Measurements from ENCODE around the gene MORN1.

DNA sequence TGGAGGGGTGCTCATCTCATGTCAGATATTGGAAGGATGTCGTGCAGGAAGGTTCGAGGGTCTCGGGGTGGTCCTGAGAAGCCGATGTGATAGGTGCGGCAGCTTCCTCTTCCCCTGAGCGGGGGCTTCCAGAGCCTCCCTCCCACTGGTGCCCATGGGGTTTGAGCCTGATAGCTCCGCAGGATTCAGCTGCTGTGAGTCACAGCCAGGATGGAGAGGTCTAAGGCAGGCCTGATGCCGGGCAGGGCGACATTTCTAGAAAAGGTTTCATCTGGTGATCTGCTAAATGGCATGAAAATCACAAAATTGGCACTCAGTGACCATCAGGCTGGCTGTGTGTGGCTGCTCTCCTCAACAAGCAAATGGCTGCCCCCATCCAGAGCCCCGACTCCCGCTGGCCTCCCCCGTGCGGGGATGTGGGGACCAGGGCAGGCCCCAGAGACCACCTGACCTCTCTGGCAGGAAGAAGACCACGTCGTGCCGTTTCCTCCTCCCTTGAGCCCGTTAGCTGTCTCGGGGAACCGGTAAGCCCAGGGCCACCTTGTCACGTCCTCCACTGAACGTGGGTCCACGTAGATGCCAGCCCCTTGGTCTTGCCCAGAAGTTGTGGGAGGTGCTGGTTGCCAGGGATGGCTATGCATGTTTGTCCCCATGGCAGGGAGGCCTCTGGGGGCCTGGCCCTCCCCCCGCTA, 97.2 kb downstream of the MORN1 start:
- TF ChIP-seq, protein P1, sequence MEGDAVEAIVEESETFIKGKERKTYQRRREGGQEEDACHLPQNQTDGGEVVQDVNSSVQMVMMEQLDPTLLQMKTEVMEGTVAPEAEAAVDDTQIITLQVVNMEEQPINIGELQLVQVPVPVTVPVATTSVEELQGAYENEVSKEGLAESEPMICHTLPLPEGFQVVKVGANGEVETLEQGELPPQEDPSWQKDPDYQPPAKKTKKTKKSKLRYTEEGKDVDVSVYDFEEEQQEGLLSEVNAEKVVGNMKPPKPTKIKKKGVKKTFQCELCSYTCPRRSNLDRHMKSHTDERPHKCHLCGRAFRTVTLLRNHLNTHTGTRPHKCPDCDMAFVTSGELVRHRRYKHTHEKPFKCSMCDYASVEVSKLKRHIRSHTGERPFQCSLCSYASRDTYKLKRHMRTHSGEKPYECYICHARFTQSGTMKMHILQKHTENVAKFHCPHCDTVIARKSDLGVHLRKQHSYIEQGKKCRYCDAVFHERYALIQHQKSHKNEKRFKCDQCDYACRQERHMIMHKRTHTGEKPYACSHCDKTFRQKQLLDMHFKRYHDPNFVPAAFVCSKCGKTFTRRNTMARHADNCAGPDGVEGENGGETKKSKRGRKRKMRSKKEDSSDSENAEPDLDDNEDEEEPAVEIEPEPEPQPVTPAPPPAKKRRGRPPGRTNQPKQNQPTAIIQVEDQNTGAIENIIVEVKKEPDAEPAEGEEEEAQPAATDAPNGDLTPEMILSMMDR (optimal IDR thresholded peaks at IDR 0.05 in 1 of 3, IDR thresholded peaks at IDR 0.05 in 1 of 3, conservative IDR thresholded peaks at IDR 0.05 in 1 of 3; ENCODE audit: extremely low read depth in 1 of 3, insufficient read depth in 2 of 3, low read length in 3 of 3) = no peak
- TF ChIP-seq EZH2 (IDR thresholded peaks at IDR 0.05; ENCODE audit: low read length) = no peak
